Hepatocyte (in vitro differentiated cells): ENCODE data around the gene SSTR3. TPM values are rescaled to one million over a fixed set of nuclear protein-coding genes. Genes with fewer than 3 reads are reported as not detected.
A peak's percentile ranks its signal among the peaks of the same experiment; 100 is the strongest.

ENCODE experiments used
- DNase-seq: peaks from one replicate; pipeline ENCODE4 v3.0.0-alpha.2; 2016; ENCODE audit warnings: low spot score
- H2AFZ ChIP-seq: fragments of 200-600 bp; sonication (generic); 2 replicates; pipeline ENCODE4 v1.6.0; 2016; ENCODE audit warnings: antibody characterized with exemption, mild to moderate bottlenecking
- H3K27ac ChIP-seq: fragments of 200-600 bp; sonication (generic); 2 replicates; pipeline ENCODE4 v1.5.1; 2016; ENCODE audit warnings: mild to moderate bottlenecking
- H3K27me3 ChIP-seq: fragments of 200-600 bp; sonication (generic); 2 replicates; pipeline ENCODE4 v1.6.1; 2016
- H3K36me3 ChIP-seq: fragments of 200-600 bp; sonication (generic); replicated peaks from 2 replicates; pipeline ENCODE4 v1.5.1; 2016; ENCODE audit warnings: low read depth; ENCODE audit not compliant: insufficient read depth
- H3K4me1 ChIP-seq: fragments of 200-600 bp; sonication (generic); 2 replicates; pipeline ENCODE4 v1.5.1; 2016; ENCODE audit warnings: mild to moderate bottlenecking, moderate library complexity; ENCODE audit not compliant: insufficient read depth
- H3K4me2 ChIP-seq: fragments of 200-600 bp; sonication (generic); 2 replicates; pipeline ENCODE4 v1.6.0; 2016
- H3K4me3 ChIP-seq: fragments of 200-600 bp; sonication (generic); 2 replicates; pipeline ENCODE4 v1.5.1; 2016; ENCODE audit warnings: mild to moderate bottlenecking
- H3K79me2 ChIP-seq: fragments of 200-600 bp; sonication (generic); 2 replicates; pipeline ENCODE4 v1.6.0; 2017; ENCODE audit warnings: mild to moderate bottlenecking
- H3K9me2 ChIP-seq: fragments of 200-600 bp; sonication (generic); replicated peaks from 2 replicates; pipeline ENCODE4 v1.6.0; 2017; ENCODE audit warnings: mild to moderate bottlenecking; ENCODE audit not compliant: insufficient read depth
- H3K9me3 ChIP-seq: fragments of 200-600 bp; sonication (generic); 2 replicates; pipeline ENCODE4 v1.5.1; 2016; ENCODE audit warnings: low read depth, mild to moderate bottlenecking
- H4K20me1 ChIP-seq: fragments of 200-600 bp; sonication (generic); 2 replicates; pipeline ENCODE4 v1.6.0; 2016; ENCODE audit warnings: mild to moderate bottlenecking; ENCODE audit not compliant: insufficient read depth, poor library complexity, severe bottlenecking
- CTCF ChIP-seq: fragments of 200-600 bp; sonication (generic); IDR thresholded peaks from 2 replicates; pipeline ENCODE4 v1.5.1; 2016; ENCODE audit warnings: antibody characterized with exemption, mild to moderate bottlenecking; ENCODE audit not compliant: poor library complexity
- EZH2 ChIP-seq: fragments of 200-600 bp; sonication (generic); IDR thresholded peaks from 2 replicates; pipeline ENCODE4 v1.6.1; 2016; ENCODE audit warnings: antibody characterized with exemption, mild to moderate bottlenecking, borderline replicate concordance
- EZH2phosphoT487 ChIP-seq: fragments of 200-600 bp; sonication (generic); IDR thresholded peaks from one replicate; pipeline ENCODE4 v1.6.1; 2018; ENCODE audit warnings: antibody characterized with exemption, mild to moderate bottlenecking, low read depth, moderate library complexity; ENCODE audit not compliant: unreplicated experiment, severe bottlenecking
- WGBS: methylation state at CpG from one replicate; pipeline ENCODE4 v1.1.6; 2016; ENCODE audit warnings: low lambda C conversion rate; ENCODE audit errors: missing lambda C conversion rate; 5-methylcytosine and 5-hydroxymethylcytosine counted together
- polyA plus RNA-seq: library from polyadenylated mRNA; unstranded; fragments of >200 nt; fragmentation: Nextera tagmentation; extraction: Ambion mirVana; gene quantifications from 2 replicates; pipeline ENCODE4 v1.2.1, GENCODE V29; 2016
- total RNA-seq: library from RNA; depleted of rRNA; stranded (reverse); fragments of >200 nt; gene quantifications from 2 replicates; pipeline ENCODE4 v1.2.3, GENCODE V29; 2014

SSTR3 gene
- total and polyA plus RNA-seq, 2 experiments from 2014 or later: 0.47 to 2.8 TPM

- Histone ChIP-seq H3K27ac (peak overlapping the region; percentile 97), H3K9me2 (no peaks in the 10 kb centered on the region), H3K36me3 (no peaks in the 10 kb centered on the region), H3K4me1 (peaks cover 43% of the 10 kb centered on the region), H3K4me2 (peak overlapping the region; percentile 78), H3K4me3 (peak overlapping the region; percentile 16), H3K9me3 (no peaks in the 10 kb centered on the region), H4K20me1 (no peaks in the 10 kb centered on the region), H3K79me2 (peaks cover 7% of the 10 kb centered on the region), H2AFZ (peak overlapping the region; percentile 42), H3K27me3 (no peaks in the 10 kb centered on the region)
- no peak for DNase-seq
- 22% methylated on average over 5 of the region's 5 CpGs for WGBS
- no peak for TF ChIP-seq CTCF
- no peak for TF ChIP-seq EZH2phosphoT487
- no peak for TF ChIP-seq EZH2
Measured at GRCh38 chr22:37187552-37187890, 24.8 kb downstream of the SSTR3 start.

GRCh38 chr22:37186997-37187522 is 25.2 kb downstream of the SSTR3 start:
- Histone ChIP-seq H3K4me3 (no peak overlapping the region), H4K20me1 (no peaks in the 10 kb centered on the region), H3K4me1 (peaks cover 42% of the 10 kb centered on the region), H3K27me3 (no peaks in the 10 kb centered on the region), H2AFZ (no peak overlapping the region), H3K36me3 (no peaks in the 10 kb centered on the region), H3K79me2 (peaks cover 7% of the 10 kb centered on the region), H3K9me3 (no peaks in the 10 kb centered on the region), H3K4me2 (peak overlapping the region; percentile 78), H3K27ac (peak overlapping the region; percentile 97), H3K9me2 (no peaks in the 10 kb centered on the region)
- TF ChIP-seq EZH2phosphoT487 (no peak), CTCF (no peak), EZH2 (no peak)
- no peak for DNase-seq
- 89% methylated on average over 4 of the region's 4 CpGs for WGBS

- Histone ChIP-seq H3K79me2 (peaks cover 7% of the 10 kb centered on the region), H3K27ac (peak overlapping the region; percentile 18), H3K27me3 (no peaks in the 10 kb centered on the region), H3K9me3 (no peaks in the 10 kb centered on the region), H3K36me3 (no peaks in the 10 kb centered on the region), H4K20me1 (no peaks in the 10 kb centered on the region), H3K4me1 (peaks cover 36% of the 10 kb centered on the region), H3K9me2 (no peaks in the 10 kb centered on the region), H3K4me2 (peak overlapping the region; percentile 78), H3K4me3 (no peak overlapping the region), H2AFZ (no peak overlapping the region)
- no peak for DNase-seq
- TF ChIP-seq CTCF: no peak
- TF ChIP-seq EZH2phosphoT487: no peak
- TF ChIP-seq EZH2: no peak
- WGBS: 87% methylated on average over 9 of the region's 9 CpGs
Measured at GRCh38 chr22:37186228-37186996, 25.9 kb downstream of the SSTR3 start.
